Choroid plexus epithelial cell (primary cell): ENCODE data around the gene PLXNA2.

Source experiments
- DNase-seq: peaks from one replicate; pipeline ENCODE4 v3.0.0-alpha.2; 2010; ENCODE audit warnings: low read depth
- H3K4me3 ChIP-seq: 2 replicates; pipeline ENCODE4 v1.5.1; 2011; ENCODE audit warnings: low read depth, mild to moderate bottlenecking, control low read depth, low read length, moderate library complexity
- TF ChIP-seq, protein P1 (sequence below): conservative IDR thresholded peaks from 2 replicates; pipeline ENCODE4 v1.5.1; 2011; ENCODE audit warnings: low read depth, mild to moderate bottlenecking, control low read depth, inconsistent platforms, low read length, moderate library complexity

The PLXNA2 gene, protein sequence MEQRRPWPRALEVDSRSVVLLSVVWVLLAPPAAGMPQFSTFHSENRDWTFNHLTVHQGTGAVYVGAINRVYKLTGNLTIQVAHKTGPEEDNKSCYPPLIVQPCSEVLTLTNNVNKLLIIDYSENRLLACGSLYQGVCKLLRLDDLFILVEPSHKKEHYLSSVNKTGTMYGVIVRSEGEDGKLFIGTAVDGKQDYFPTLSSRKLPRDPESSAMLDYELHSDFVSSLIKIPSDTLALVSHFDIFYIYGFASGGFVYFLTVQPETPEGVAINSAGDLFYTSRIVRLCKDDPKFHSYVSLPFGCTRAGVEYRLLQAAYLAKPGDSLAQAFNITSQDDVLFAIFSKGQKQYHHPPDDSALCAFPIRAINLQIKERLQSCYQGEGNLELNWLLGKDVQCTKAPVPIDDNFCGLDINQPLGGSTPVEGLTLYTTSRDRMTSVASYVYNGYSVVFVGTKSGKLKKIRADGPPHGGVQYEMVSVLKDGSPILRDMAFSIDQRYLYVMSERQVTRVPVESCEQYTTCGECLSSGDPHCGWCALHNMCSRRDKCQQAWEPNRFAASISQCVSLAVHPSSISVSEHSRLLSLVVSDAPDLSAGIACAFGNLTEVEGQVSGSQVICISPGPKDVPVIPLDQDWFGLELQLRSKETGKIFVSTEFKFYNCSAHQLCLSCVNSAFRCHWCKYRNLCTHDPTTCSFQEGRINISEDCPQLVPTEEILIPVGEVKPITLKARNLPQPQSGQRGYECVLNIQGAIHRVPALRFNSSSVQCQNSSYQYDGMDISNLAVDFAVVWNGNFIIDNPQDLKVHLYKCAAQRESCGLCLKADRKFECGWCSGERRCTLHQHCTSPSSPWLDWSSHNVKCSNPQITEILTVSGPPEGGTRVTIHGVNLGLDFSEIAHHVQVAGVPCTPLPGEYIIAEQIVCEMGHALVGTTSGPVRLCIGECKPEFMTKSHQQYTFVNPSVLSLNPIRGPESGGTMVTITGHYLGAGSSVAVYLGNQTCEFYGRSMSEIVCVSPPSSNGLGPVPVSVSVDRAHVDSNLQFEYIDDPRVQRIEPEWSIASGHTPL (N-terminal part only)

DNA sequence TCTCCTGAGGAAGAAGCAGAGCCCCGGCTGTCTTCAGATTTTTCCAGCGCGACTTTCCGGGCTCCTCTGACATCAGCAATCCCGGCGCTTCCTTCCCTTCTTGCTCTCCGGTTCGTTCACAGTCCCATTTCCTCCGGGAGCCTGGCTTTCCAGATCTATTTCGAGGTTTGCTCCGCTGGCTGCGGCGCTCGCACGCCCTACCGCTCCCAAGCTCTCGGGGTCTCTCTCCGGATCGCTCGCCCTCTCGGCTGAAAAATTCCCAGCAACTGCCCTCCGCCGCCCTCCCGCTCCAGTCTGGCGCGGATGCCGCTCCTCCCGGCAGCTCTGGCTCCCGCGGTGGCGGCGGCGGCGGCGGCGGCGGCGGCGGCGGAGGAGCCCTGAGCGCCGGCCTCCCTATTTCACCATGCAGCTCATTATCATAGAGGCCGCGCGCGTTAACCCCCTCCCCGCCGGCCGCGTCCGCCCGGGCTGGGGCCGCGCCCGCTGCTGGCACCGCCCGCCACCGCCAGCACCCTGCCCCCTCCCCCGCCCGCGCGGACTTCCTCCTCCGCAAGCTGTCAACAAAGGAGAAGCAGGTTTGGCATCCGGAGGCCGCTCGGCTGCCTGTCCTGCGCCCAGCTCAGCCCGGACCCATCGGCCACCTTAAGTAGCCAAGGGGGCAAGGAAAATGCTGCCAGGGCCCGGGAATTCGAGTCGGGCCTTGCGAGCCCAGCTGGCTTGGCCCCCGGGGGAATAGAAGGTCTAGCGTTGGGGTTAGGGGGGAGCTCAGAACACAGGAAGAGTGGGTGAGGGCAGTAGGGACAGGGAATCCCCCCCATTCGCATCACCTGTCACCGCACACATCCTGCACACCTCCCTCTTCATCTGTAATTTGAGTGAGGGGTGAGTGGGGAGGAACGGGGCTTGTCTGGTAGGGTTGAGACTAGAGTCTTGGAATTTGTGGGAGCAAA lies at the start of gene PLXNA2:
TSS of gene PLXNA2 (minus strand) at position 418 of the 950 bp plus-strand sequence. CDS start 26,462 bp downstream, outside the sequence.
- peak; percentile 56 for DNase-seq
- peak within 1 kb of the TSS; percentile 87 for H3K4me3 ChIP-seq
- TF ChIP-seq, protein P1, sequence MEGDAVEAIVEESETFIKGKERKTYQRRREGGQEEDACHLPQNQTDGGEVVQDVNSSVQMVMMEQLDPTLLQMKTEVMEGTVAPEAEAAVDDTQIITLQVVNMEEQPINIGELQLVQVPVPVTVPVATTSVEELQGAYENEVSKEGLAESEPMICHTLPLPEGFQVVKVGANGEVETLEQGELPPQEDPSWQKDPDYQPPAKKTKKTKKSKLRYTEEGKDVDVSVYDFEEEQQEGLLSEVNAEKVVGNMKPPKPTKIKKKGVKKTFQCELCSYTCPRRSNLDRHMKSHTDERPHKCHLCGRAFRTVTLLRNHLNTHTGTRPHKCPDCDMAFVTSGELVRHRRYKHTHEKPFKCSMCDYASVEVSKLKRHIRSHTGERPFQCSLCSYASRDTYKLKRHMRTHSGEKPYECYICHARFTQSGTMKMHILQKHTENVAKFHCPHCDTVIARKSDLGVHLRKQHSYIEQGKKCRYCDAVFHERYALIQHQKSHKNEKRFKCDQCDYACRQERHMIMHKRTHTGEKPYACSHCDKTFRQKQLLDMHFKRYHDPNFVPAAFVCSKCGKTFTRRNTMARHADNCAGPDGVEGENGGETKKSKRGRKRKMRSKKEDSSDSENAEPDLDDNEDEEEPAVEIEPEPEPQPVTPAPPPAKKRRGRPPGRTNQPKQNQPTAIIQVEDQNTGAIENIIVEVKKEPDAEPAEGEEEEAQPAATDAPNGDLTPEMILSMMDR: no peak

DNA sequence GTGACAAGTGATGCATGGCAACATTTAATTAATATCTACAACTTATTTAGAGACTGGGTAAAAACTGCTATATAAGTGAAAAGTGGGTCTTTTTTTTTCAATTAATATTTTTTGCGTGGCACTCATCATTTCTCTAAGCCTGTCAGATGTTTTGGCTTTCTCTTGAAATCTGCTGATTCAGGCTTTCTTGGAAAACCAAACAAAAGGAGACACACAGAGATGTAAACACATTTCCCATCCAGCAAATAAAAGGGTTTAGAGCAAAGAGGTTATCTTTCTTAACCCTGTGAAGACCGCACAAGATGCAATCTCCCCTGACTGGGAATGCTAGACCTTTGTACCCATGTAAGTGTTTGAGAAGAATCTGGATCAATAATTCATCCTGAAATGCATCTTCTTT lies 48.7 kb upstream of the PLXNA2 start:
- no peak for DNase-seq
- TF ChIP-seq, protein P1: no peak
- H3K4me3 ChIP-seq: no peak overlapping the region

DNA sequence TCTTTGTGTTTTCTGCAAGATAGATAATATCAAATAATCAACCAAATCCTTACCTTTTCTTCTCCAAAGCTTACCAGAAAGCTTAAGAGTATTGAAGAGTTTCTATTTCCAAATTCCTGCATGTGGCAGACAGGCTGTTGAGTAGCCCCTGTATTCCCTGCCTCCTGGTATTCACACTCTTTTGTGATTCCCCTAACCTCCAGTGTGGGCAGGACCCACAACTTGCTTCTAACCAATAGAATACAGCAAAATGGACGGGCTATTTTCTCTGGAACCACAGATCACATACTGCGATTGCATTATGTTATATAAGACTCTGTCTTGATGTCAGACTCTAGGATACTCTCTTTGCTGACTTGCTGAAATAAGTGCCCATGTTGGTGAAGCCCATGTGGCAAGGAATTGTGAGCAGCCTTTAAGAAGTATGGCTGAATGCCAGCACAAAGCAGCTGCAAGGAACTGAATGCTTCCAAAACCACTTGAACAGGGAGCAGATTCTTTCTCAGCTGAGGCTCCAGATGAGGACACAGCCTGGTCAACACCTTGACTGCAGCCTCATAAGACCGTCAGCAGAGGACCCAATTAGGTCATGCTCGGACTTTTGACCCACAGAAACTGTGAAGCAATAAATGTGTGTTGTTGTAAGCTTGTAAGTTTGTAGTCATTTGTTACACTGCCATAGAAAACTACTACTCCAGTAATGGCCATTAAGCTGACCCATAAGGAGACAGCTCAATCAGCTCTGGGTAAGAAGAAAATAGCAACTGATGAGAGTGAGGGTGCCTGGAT lies 47.9 kb upstream of the PLXNA2 start:
- no peak overlapping the region for H3K4me3 ChIP-seq
- peak; percentile 17 for DNase-seq
- TF ChIP-seq, protein P1: no peak

DNA sequence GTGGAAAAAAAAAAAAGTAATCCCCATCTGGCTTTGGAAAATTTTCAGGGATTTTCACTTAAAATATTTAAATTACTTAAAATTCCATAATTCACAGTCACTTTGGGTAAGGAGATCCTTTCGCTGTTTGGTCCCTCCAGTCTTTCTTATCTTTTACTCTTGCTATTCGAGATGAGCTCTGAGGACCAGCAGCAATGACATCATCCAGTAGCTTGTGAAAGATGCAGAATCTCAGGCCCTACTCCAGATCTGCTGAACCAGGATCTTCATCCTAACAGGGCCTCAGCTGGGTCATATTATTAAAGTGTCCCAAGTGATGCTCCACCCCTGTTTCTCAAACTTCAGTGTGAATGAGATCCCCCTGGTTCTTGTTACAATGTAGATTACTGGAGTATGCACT lies 46.9 kb upstream of the PLXNA2 start:
- H3K4me3 ChIP-seq: no peak overlapping the region
- no peak for DNase-seq
- TF ChIP-seq, protein P1: no peak

DNA sequence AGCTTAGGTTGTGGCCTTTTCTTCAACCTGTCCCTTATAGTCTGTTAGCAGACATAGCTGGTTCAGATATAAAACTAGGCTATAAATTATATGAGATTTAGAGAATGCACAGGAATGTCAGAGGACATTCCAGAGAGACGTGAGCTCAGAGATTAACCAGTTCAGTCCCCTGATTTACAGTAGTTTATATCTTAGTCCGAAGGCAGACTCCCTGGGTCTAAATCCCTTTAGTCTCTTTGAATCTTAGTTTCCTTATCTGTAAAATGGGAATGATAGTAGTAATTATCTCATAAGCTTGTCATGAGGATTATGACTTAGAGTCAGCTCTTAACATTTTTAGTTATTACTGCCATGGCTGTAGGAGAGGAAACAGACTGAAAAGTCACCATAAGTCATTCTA lies 45.5 kb upstream of the PLXNA2 start:
- no peak for DNase-seq
- H3K4me3 ChIP-seq: no peak overlapping the region

More for the DNA sequence above, 45.5 kb upstream of the PLXNA2 start:
- TF ChIP-seq, protein P1: no peak
